H7 (cell line): ENCODE results near the gene ENTHD1. TPM values are rescaled to one million over a fixed set of nuclear protein-coding genes. Genes with fewer than 3 reads are reported as not detected.
"Not testable (repeated sequence)": the region's sequence is repeated elsewhere in the genome, so short reads cannot be mapped to it uniquely, and the experiment has no call there.

Experiments used
- DNase-seq: peaks from one replicate; pipeline ENCODE4 v3.0.0; 2012
- H3K27me3 ChIP-seq: 2 replicates; pipeline ENCODE4 v1.6.0; 2011; ENCODE audit warnings: mild to moderate bottlenecking, low read length; ENCODE audit not compliant: control insufficient read depth, insufficient read depth
- H3K36me3 ChIP-seq: replicated peaks from 2 replicates; pipeline ENCODE4 v1.5.1; 2011; ENCODE audit warnings: low read length; ENCODE audit not compliant: control insufficient read depth, insufficient read depth
- H3K4me3 ChIP-seq: 2 replicates; pipeline ENCODE4 v1.5.1; 2011; ENCODE audit warnings: low read depth, mild to moderate bottlenecking, control low read depth, low read length, moderate library complexity; ENCODE audit not compliant: insufficient read depth
- total RNA-seq: library from RNA; depleted of rRNA; stranded (reverse); fragments of >200 nt; shearing (Covaris generic); gene quantifications from 2 replicates; pipeline ENCODE4 v1.2.3, GENCODE V29; 2014

The ENTHD1 gene
- total RNA-seq, 1 experiment from 2014 or later = not detected

DNA sequence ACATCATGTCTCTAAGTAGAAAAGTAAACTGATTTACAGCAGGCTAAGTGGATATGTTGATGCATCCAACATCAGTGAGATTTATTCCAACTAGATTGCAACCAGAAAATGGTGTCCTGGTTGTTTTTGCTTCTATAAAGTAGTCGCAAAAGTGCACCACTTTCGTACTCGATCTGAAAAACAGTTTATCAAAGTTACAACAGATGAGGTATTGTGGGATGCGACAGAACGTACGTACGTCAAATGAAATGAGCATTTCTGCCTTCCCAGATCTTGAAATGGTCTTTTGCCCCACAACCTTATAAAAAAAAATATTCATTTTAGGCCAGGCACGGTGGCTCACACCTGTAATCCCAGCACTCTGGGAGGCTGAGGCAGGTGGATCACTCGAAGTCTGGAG, 21.0 kb upstream of the ENTHD1 start:
- no peak overlapping the region for H3K4me3 ChIP-seq
- no peaks in the 10 kb centered on the region for H3K36me3 ChIP-seq
- H3K27me3 ChIP-seq = no peaks in the 10 kb centered on the region
- DNase-seq = no peak

DNA sequence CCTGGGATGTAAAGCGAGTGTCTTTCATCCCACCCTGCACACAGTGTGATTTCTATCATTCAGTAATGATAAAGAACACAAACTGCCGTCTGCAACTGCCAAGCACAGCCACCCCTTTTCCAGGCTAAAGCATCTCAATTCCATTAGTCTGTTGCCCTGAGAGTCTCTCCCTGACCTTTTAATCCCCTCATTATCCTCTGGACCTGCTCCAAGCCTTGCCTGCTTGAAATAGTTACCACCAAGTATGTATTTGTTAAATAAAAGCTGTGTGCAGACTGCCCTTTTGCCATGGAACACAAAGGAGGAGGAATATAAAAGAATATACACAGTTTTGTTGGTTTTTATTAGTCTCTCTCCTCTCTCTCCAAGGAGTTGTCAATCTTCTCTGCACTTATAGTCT, 20.3 kb upstream of the ENTHD1 start:
- no peaks in the 10 kb centered on the region for H3K27me3 ChIP-seq
- H3K4me3 ChIP-seq = no peak overlapping the region
- no peak for DNase-seq
- H3K36me3 ChIP-seq = no peaks in the 10 kb centered on the region

DNA sequence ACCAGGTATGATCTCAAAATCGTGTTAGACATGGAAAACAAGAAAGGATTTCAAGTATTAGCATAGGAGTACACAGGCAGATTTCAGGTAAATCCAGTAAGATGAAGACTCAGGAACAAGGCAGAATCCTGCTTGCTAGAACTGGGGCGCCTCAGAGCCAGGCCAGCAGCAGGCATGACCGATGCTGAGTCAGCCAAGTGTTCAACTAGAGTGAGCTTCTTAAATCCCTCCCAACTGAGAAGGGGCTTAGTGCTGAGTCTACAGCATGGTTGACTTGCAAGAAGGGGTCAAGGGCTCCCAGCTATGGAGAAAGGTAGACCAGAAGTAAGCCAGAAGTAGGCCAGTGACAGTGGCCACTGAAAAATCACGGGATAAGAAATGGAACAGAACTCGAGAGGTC, 19.8 kb upstream of the ENTHD1 start:
- no peaks in the 10 kb centered on the region for H3K36me3 ChIP-seq

DNA sequence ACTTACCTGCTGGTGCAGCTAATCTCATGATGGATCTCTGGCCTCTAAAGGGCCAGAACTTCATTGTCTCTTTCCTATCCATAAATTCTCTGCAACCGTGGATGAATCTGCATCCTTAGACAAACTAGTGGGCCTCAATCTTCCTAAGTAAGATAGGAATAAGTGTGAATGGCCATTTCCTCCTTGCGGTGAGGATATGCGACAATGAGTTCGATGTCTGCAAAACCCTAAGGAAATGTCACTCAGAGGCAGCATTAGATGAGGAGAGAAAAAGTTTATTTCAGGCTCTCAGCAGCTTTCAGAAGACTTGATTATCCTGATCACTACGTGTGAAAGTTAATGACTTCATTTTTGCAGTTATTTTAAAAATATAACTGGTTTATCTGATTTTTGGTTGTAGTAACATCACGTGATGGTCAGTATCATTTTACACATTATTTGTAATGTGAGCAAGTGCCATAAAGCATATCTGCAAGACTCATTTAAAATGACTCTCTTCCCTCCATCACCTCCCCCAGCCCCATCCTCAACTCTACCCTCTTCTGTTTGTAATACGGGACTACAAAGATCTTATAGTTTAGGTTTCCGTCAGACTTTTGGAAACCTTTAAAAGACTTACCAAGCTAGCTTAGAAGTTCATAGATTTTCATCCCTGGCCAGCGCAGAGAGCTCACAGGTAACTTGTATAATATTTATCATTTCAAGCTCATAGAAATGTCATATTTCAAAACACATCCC, 17.5 kb upstream of the ENTHD1 start:
- H3K27me3 ChIP-seq = no peaks in the 10 kb centered on the region
- H3K36me3 ChIP-seq = no peaks in the 10 kb centered on the region
- H3K4me3 ChIP-seq = no peak overlapping the region
- DNase-seq = no peak

More for the DNA sequence above, 19.8 kb upstream of the ENTHD1 start:
- no peaks in the 10 kb centered on the region for H3K27me3 ChIP-seq
- no peak overlapping the region for H3K4me3 ChIP-seq
- no peak for DNase-seq

DNA sequence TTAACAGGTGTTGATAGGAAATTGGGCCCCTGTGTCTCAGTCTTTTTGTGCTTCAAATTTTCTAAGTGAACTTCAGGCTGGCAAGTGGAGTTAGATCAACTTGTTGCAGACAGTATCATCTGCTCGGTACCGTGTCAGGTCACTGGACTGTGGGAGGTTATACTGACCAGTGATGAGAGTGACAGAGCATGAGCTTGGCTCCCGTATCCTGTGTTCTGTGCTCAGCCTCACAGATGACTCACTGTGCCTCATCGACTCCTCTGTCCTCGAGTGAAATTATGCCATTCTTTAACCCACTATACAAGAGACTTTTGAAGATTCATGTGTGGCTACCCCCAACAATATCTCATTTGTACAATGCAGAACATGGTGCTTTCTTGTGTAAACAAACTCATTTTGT, 15.2 kb upstream of the ENTHD1 start:
- no peak overlapping the region for H3K4me3 ChIP-seq
- DNase-seq = no peak
- no peaks in the 10 kb centered on the region for H3K36me3 ChIP-seq
- no peaks in the 10 kb centered on the region for H3K27me3 ChIP-seq

DNA sequence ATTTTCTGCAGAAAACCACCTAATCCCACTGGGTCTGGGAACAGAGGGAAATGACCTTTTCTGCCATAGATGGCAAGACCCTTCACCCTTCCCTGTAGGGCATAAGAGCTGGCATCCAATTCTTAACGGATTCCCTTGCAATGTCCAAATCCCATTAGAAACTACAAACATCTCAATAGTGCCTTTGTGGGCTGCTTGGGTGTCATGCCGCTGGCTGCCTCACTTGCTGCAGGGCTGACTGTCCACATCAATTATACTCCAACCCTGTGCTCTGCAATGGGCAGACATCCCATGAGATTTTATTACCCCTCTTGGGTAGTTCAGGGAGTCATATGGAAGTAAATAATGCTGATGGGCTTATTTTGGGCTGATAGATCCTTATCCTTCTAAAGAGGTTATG, 14.6 kb upstream of the ENTHD1 start:
- Histone ChIP-seq H3K4me3 (no peak overlapping the region), H3K36me3 (no peaks in the 10 kb centered on the region), H3K27me3 (no peaks in the 10 kb centered on the region)
- no peak for DNase-seq

DNA sequence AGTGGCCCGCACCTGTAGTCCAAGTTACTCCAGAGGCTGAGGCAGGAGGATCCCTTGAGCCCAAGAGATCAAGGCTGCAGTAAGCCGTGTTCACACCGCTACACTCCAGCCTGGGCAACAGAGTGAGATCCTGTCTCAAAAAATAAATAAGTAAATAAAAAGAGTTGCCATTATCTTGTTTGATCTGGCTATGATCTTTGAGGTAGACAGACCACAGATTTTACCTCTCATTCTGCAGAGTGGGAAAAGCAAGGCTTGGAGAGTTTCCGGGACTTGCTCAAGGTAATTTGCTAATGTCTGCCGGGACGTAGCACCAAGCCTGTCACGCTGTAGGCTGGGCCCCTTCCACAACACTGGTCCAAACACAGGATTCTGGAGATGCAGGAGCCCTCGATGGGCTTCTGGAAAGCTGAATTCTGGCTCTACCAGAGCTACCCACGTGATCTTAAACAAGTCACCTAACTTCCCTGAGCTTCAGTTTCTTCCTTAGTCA, 14.1 kb upstream of the ENTHD1 start:
- no peak overlapping the region for H3K4me3 ChIP-seq
- DNase-seq = no peak
- no peaks in the 10 kb centered on the region for H3K27me3 ChIP-seq
- no peaks in the 10 kb centered on the region for H3K36me3 ChIP-seq

DNA sequence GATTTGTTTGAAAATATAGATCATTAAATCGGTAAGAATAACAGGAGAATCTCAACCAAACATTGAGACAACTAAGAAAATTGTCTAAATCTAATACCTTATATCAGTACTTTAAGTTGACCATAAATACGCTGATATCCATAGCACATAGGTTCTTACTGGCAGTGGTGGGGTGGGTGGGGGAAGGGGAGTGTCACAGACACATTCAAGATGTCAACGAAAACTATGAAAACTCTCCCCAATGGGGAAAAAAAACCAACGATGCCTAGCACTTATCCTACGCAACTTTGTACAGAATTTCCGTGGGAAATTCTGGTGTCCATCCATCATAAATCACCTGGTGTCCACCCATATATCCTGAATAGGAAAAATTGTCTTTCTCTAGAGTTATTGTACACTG, 13.5 kb upstream of the ENTHD1 start:
- Histone ChIP-seq H3K27me3 (no peaks in the 10 kb centered on the region), H3K36me3 (no peaks in the 10 kb centered on the region), H3K4me3 (no peak overlapping the region)
- no peak for DNase-seq

DNA sequence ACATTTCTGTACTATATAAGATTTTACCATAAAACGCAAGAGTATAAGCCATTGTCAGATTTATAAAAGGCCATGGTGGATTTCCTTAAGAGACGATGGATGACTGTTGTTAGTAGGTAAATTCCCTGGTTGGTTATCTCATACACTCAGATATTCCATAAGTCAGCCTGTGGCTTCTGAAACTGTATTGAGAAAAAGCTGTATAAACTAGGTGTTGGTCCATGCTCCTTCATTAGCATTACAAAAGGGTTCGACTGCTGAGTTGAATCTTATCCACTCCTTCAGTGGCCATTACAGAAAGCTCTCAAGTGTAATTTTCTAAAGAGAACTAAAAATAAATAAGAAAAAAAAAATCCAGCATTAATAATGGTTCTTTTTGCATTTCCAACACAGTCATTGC, 12.6 kb upstream of the ENTHD1 start:
- no peaks in the 10 kb centered on the region for H3K27me3 ChIP-seq
- peak; percentile 33 for DNase-seq
- H3K4me3 ChIP-seq = no peak overlapping the region
- no peaks in the 10 kb centered on the region for H3K36me3 ChIP-seq

DNA sequence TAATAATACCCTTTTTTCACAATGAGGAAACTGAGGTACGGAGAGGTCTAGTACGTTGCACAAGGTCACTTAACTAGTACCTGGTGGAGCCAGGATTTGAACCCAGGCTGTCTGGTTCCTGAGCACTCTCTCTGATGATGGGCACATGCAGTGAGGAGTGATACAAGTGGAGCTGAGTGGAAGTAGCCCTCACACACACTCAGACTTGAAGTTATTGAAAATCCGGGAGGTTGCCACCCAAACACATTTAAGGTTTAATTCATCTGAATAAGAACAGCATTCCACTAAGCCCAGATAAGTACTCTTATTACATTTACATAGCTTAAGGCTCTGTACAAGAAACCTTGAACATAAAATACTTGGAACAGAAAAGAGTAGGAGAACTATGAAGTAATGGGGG, 12.1 kb upstream of the ENTHD1 start:
- H3K27me3 ChIP-seq = no peaks in the 10 kb centered on the region
- no peak for DNase-seq
- no peaks in the 10 kb centered on the region for H3K36me3 ChIP-seq
- H3K4me3 ChIP-seq = no peak overlapping the region

DNA sequence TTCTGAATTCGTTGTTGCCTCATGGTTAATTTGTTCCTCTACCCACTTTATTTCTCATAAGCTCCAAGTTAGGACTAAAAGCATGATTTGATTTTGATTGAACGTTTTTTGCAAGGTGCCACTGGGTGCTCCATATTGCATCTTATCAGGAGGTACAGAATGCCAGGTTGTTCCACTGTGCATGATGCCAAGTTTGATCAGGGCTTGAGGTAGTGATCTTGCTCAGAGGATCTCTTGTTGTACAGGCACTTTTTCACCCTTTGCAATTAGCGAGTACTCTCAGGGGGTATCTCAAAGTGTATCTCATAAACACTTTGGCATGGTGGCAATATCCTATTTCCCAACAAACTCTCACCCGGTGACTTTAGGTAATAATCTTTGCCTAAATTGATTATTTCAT, 11.3 kb upstream of the ENTHD1 start:
- H3K36me3 ChIP-seq = no peaks in the 10 kb centered on the region
- no peaks in the 10 kb centered on the region for H3K27me3 ChIP-seq
- H3K4me3 ChIP-seq = no peak overlapping the region
- DNase-seq = no peak

DNA sequence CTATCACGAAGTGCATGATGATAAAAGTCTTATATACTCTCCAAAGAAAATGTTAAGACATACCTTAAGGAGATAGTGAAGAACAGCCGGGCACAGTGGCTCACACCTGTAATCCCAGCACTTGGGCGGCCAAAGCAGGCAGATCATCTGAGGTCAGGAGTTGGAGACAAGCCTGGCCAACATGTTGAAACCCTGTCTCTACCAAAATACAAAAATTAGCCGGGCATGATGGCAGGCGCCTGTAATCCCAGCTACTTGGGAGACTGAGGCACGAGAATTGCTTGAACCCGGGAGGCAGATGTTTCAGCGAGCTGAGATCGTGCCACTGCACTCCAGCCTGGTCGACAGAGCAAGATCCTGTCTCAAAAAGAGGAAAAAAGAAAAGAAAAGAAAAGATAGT, 10.5 kb upstream of the ENTHD1 start:
- not testable (repeated sequence) for H3K27me3 ChIP-seq, H3K4me3 ChIP-seq, DNase-seq, H3K36me3 ChIP-seq

DNA sequence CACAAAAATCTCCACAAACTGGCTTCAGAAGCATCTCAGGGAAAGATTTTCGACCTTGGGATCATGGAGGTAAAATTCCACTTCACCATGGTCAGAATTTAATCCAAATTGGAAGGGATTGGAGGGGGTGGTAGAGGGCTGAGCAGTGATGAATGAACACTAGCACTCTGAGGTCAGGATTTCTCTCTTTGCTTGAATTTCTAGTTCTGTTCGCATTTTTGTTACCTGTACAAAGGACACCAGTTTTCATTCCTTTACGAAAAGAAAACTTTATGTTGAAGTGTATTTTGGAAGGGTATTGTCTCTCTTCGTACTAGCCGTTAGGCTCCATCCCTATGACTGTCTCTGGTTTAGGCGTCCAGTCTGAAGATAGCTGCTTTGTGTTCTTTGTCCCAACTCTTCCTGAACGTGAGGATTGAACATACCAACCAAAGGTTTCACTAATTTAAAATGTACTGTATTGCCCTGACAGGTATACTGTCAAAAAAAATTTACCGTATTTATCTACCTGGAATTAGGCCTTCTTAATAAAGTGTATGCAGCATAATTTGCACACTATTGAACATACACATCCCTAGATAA, 8.1 kb upstream of the ENTHD1 start:
- H3K27me3 ChIP-seq = no peaks in the 10 kb centered on the region
- H3K36me3 ChIP-seq = no peaks in the 10 kb centered on the region
- DNase-seq = no peak

DNA sequence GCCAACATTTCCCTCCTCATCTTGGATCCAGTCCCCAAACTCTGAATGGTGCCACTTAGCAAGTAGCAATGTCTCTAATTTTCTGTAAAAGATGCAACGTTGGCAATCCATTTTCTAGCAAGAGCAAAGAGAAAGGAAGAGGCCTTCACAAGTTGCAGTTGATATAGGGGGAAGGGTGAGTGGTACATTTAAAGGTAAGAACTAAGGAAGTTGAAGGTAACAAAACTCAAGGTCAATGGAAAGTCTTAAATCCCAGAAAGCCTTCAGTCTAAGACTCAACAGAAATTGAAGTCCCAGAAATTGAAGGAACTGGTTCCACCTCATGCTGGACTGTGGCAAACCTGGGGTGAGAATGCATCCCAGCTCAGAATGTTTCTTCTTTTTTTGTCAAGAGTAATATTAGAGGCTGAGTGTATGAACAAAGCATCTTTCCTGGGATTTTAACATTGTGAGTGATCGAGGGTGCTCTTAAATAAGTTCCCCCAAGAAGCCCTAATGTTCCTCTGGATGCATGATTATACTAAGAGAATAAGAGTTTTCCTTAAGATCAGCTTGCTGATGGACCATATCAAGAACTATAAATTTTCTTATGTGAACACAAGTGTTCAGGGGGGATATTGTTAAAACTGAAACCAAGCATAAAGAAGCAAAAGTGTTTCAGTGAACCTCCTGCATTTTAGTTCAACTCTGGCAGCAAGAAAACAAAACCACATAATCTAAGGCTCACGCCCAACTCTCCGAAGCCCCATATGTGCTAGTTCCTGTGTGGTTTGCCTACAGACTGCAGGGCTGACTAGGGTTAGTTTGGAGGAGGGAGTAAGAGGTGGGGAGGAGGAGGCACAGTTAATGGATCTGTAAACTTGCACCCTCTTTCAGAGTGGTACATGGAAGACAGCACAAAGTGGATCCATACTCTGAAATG, 7.0 kb upstream of the ENTHD1 start, which contains the start of gene GRAP2:
GRAP2 (plus strand) TSS at position 779 of the 922 bp plus-strand sequence. CDS start 46,023 bp downstream, outside the sequence.
- Histone ChIP-seq H3K27me3 (no peaks in the 10 kb centered on the region), H3K36me3 (no peaks in the 10 kb centered on the region), H3K4me3 (no peak within 1 kb of the TSS)
- DNase-seq = no peak

More for the DNA sequence above, 8.1 kb upstream of the ENTHD1 start:
- H3K4me3 ChIP-seq = no peak overlapping the region
